ENCODE measurements around the gene PTMA.

PTMA gene

GRCh38 chr2:231676243-231676642, 32.1 kb upstream of the PTMA start:
- no peak for DNase-seq (ENCODE audit: low read depth in 3 of 3)

- DNase-seq (ENCODE audit: low read depth in 3 of 3), result peak; percentile 66 to 82 (median 79)
Observed at GRCh38 chr2:231677632-231678104, 30.7 kb upstream of the PTMA start.

DNA sequence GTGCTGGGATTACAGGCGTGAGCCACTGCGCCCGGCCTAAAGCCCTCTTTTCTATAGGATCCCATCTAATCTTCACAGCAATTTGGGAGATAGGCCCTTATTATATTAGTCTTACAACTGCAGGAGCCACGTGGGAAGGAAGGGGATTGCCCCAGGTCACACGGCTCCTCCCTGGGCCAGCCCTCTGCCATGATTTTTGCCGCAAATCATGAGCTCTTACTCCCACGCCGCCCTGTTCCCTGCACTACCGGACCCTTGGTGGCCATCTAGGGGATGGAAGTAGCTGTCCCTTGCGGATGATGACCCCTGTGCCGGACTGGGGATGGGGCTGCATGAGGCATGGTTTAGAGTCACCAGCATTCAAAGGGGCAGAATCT, 28.4 kb upstream of the PTMA start:
- DNase-seq (ENCODE audit: low read depth in 3 of 3), result no peak

GRCh38 chr2:231680285-231680991, 27.9 kb upstream of the PTMA start:
- no peak for DNase-seq (ENCODE audit: low read depth in 3 of 3)

DNA sequence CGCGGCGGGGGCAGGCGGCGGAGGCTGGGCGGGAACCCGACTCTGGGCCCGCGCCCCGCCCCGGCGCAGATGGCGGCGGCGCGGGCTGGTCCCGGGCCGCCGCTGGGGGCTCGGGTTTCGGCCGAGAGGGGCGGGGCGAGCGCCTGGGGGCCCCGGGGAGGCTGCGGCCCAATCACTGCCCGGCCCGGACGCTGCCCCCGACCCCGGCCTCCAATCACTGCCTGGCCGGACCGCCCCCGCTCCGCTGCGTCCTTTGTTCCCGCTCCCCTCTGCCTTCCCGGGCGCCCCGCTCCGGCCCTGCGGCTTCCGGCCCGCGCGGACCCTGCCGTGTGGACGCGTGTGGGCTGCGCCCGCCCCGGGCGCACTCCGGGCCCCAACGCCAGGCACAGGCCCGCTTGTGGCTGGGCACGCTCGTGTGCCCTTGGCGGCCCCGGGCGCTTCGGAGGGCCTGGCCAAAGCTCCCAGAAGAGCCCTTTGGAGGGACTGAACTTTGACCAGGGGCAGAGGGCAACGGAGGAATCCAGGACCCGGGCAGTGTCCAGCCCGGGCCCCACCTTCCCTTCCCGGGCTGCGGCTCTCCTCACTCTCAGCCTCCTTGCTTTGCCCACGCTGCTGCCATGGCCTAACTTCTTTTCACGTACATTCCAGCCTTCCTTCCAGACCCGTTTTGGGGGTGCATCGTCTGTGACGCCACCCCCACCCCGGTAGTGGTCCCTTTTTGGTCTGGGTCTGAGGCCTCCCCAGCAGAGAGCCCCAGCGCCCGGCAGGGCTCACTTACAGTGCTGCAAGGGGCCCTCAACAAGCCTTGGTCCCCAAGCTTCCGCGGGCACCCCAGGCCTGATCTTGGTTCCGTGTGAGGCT, 27.1 kb upstream of the PTMA start:
- no peak for DNase-seq (ENCODE audit: low read depth in 3 of 3)

- DNase-seq (ENCODE audit: low read depth in 3 of 3), result no peak
Observed at GRCh38 chr2:231682603-231683291, 25.6 kb upstream of the PTMA start.

- no peak for DNase-seq (ENCODE audit: low read depth in 3 of 3)
Observed at GRCh38 chr2:231683292-231684235, 24.8 kb upstream of the PTMA start.

- DNase-seq (ENCODE audit: low read depth in 3 of 3), result no peak
Observed at GRCh38 chr2:231684314-231685223, 23.8 kb upstream of the PTMA start.

DNA sequence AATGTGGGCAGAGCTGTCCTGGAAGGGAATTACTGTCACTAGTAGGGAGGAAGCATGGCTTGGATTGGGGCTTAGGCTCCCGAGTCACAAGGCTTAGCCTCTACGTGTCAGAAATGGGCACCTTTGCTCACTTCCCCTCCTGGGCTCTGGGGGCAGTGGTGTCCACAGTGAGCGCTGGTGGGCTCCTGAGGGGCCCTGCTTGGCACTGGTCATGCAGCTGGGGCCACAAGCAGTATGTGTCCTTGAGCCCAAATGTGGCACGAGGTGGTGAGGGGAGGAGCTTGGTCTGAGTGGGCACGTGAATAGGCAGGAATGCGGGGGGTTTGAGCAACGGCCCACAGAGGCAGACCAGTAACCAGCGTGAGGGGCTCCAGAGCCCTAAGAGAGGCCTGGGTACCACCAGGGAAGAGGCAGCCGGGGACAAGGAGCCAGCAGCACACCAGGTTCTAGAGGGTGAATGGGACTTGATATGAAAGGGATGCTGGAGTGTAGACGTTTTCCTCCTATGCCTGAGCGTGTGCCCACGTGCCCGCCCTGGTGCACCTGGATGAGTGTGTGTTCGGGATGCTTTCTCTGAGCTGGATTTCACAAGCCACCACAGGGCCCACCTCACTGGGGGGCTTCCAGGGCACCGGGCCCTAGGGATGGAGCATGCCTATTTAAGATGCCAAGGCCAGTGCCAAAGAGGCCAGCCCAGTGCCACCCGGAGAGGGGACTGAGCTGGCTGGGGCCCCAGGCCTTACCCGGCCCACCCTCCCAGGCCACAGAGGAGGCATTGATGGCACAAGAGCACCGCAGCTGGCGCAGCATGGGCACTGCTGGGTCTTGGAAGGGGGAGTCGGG, 22.8 kb upstream of the PTMA start:
- no peak for DNase-seq (ENCODE audit: low read depth in 3 of 3)

GRCh38 chr2:231686192-231687100, 21.9 kb upstream of the PTMA start:
- no peak for DNase-seq (ENCODE audit: low read depth in 3 of 3)

- peak; percentile 40 to 67 (median 41) for DNase-seq (ENCODE audit: low read depth in 3 of 3)
Observed at GRCh38 chr2:231687133-231687852, 21.0 kb upstream of the PTMA start.

GRCh38 chr2:231687961-231688360, 20.4 kb upstream of the PTMA start:
- DNase-seq (ENCODE audit: low read depth in 3 of 3), result no peak

GRCh38 chr2:231688719-231689118, 19.6 kb upstream of the PTMA start:
- DNase-seq (ENCODE audit: low read depth in 3 of 3), result no peak

GRCh38 chr2:231689124-231689893, 19.0 kb upstream of the PTMA start:
- DNase-seq (ENCODE audit: low read depth in 3 of 3), result no peak

DNA sequence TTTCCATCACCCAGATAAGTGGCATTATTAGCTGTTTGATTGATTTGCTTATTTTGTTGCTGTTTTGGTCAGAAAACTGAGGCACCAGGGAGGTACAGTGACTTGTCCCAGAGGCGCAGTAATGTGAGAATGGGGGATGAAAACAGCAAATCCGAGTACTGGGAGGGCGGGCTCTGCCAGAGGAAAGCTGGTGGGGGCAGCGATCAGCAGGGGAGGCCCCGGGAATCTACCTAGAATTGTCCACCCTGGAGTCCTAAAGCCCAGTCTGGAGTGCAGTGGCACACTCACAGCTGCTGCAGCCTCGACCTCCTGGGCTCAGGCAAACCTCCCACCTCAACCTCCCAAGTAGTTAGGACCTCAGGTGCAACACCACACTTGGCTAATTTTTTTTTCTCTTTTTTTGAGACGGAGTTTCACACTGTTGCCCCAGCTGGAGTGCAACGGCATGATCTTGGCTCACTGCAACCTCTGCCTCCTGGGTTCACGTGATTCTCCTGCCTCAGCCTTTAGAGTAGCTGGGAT, 17.0 kb upstream of the PTMA start:
- DNase-seq (ENCODE audit: low read depth in 3 of 3), result no peak

DNA sequence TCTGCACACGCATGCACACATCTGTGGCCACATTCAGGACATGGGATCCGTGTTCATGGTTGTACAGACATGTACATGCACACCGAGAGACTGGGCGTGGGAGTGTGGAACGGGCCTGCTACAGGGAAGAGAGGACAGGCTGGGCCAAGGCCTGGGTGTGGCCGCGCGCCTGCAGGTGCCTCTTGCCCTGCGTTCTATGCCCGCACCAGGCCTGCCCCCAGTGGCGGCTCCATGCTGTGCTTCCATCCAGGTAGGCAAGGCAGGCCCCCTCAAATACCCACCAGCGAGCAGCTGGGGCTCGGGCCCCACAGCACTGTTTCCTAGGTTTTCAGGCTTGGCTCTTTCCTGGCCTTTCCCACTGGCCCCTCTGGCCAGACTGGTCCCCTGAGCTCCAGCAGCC, 15.5 kb upstream of the PTMA start:
- no peak for DNase-seq (ENCODE audit: low read depth in 3 of 3)

GRCh38 chr2:231693956-231694355, 14.4 kb upstream of the PTMA start:
- DNase-seq (ENCODE audit: low read depth in 3 of 3), result no peak
